Upper lobe of left lung (tissue), 4 donors: ENCODE data around the gene VSTM2B.

ENCODE experiments used
- CTCF ChIP-seq, 6 experiments: fragments of 450-650 bp in 4 of 6; fragments of 200-600 bp in 2 of 6; sonication (generic) in 2 of 6; IDR thresholded peaks; one replicate each; pipeline ENCODE4 v1.5.1; 2016 to 2019; ENCODE audit warnings: antibody characterized with exemption in 6 of 6
- EP300 ChIP-seq, 4 donors: sonication (generic); formaldehyde crosslinking; IDR thresholded peaks; one replicate each; pipeline ENCODE4 v1.5.1; 2017; ENCODE audit warnings: antibody characterized with exemption in 4 of 4, control low read depth in 2 of 4
- POLR2AphosphoS5 ChIP-seq, 2 donors: sonication (generic); formaldehyde crosslinking; IDR thresholded peaks; one replicate each; pipeline ENCODE4 v1.5.1; 2017; ENCODE audit warnings: antibody characterized with exemption in 2 of 2

GRCh38 chr19:29516821-29517395 is 8.9 kb upstream of the VSTM2B start:
- TF ChIP-seq CTCF (IDR thresholded peaks at IDR 0.05) (no peak), EP300 (IDR thresholded peaks at IDR 0.05) (no peak), POLR2AphosphoS5 (IDR thresholded peaks at IDR 0.05) (no peak)
